Prostate gland (tissue), 2 donors: ENCODE results near the gene SPRR2B.

ENCODE experiments used
- POLR2AphosphoS5 ChIP-seq: sonication (generic); formaldehyde crosslinking; IDR thresholded peaks from one replicate; pipeline ENCODE4 v1.6.1; 2017; ENCODE audit warnings: antibody characterized with exemption
- TF ChIP-seq, protein P1 (sequence below), 4 experiments: fragments of 200-600 bp in 2 of 4; fragments of 450-650 bp in 2 of 4; sonication (generic) in 2 of 4; IDR thresholded peaks; 1 replicate in 3 of 4; 2 replicates in 1 of 4; pipeline ENCODE4 v1.5.1; 2016 to 2019; ENCODE audit warnings: antibody characterized with exemption in 4 of 4, mild to moderate bottlenecking in 2 of 4, moderate library complexity in 2 of 4

DNA sequence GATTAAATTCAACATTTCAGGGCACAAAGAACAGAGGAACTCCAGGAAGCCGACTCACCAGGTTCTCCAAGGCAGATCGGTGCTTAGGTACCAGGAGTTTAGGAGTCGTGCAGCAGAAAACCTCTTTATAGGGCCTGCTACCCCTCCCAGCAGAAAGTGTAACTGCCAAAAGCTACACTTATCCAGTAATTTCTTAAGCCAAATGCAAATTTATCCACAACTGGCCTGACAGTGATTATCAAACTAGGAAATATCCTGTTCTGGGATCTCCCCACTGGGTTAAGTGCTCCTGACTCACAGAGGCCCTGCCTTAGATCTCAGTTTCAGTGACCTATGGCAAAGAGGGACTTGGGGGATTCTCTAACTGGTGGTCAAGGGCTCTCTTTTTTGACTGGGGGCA lies 42.0 kb upstream of the SPRR2B start, which contains the start of gene SPRR2F:
- TF ChIP-seq, protein P1, sequence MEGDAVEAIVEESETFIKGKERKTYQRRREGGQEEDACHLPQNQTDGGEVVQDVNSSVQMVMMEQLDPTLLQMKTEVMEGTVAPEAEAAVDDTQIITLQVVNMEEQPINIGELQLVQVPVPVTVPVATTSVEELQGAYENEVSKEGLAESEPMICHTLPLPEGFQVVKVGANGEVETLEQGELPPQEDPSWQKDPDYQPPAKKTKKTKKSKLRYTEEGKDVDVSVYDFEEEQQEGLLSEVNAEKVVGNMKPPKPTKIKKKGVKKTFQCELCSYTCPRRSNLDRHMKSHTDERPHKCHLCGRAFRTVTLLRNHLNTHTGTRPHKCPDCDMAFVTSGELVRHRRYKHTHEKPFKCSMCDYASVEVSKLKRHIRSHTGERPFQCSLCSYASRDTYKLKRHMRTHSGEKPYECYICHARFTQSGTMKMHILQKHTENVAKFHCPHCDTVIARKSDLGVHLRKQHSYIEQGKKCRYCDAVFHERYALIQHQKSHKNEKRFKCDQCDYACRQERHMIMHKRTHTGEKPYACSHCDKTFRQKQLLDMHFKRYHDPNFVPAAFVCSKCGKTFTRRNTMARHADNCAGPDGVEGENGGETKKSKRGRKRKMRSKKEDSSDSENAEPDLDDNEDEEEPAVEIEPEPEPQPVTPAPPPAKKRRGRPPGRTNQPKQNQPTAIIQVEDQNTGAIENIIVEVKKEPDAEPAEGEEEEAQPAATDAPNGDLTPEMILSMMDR (IDR thresholded peaks at IDR 0.05) = no peak
- TF ChIP-seq POLR2AphosphoS5 = no peak
